ENCODE results near the gene PLOD3. TPM values are rescaled to one million over a fixed set of nuclear protein-coding genes. Genes with fewer than 3 reads are reported as not detected.

Gene PLOD3
- total and polyA plus RNA-seq, 9 of the 15 experiments (the other 6 are each of a cell fraction or from before 2014, with no cell fraction given) = 2.8 to 101 (median 30.9) TPM

- no peak for ATAC-seq
- no TSS peak for BruUV-seq (replicated peaks)
- intact Hi-C loops (cut with micrococcal nuclease) (loop anchor here (5.0 kb wide), 1 partner anchor 292 kb away; the partner anchor contains the start of gene ACHE), in situ Hi-C loops (cut with MboI) (no loop called here)
- H4K20me1 ChIP-seq (replicated peaks; ENCODE audit: control insufficient read depth, insufficient read depth, low read length) = no peaks in the 10 kb centered on the region
- H2AFZ ChIP-seq (ENCODE audit: low read depth, low read length) = no peak overlapping the region
- H3K9me1 ChIP-seq (ENCODE audit: control insufficient read depth, insufficient read depth, low read length) = no peaks in the 10 kb centered on the region
- H3K4me2 ChIP-seq (ENCODE audit: insufficient read depth, low read length) = no peak overlapping the region
- H3K9me3 ChIP-seq (replicated peaks; ENCODE audit: control insufficient read depth, insufficient read depth, low read depth, low read length) = no peaks in the 10 kb centered on the region
- ChIA-PET POLR2A (interaction anchor here (1.0 kb wide), 1 partner anchor 29 kb away, joined by 4 read pairs; no protein-coding TSS in a partner anchor), CTCF (ENCODE audit: low intra/inter-chr PET ratio) (no interaction called here)
- peaks cover 0 to 9% of the 10 kb centered on the region in 2 experiments; a peak in 2 of 5 replicates for H3K4me1 ChIP-seq (replicated peaks in 1 of 2; ENCODE audit: control insufficient read depth in 2 of 2, insufficient read depth in 2 of 2, low read length in 2 of 2)
- H3K9ac ChIP-seq (ENCODE audit: insufficient read depth in 1 of 2, low read depth in 2 of 2, low read length in 2 of 2) = no peak overlapping the region
- no peak overlapping the region for H3K4me3 ChIP-seq
- no peaks in the 10 kb centered on the region for H3K79me2 ChIP-seq (ENCODE audit: control insufficient read depth, insufficient read depth, low read length)
- no peak overlapping the region for H3K27ac ChIP-seq (ENCODE audit: extremely low read depth, low read depth, low read length)
- peaks cover 0 to 4% of the 10 kb centered on the region in 2 experiments; a peak in 2 of 5 replicates for H3K27me3 ChIP-seq (ENCODE audit: control insufficient read depth in 2 of 2, insufficient read depth in 2 of 2, low read length in 2 of 2)
- TF ChIP-seq ZNF512 (tag; IDR thresholded peaks at IDR 0.05) (peak; percentile 52), MCM3 (IDR thresholded peaks at IDR 0.05) (0 out of 2 replicates have a peak, but pooled peaks have one; percentile 61), GTF2F1 (IDR thresholded peaks at IDR 0.05; ENCODE audit: low read depth, low read length) (no peak)
- no peak for FAIRE-seq
- no peak for DNase-seq (ENCODE audit: extremely low read depth in 1 of 4, low spot score in 3 of 4)
- H3K36me3 ChIP-seq (ENCODE audit: control insufficient read depth, insufficient read depth, low read length) = no peaks in the 10 kb centered on the region
- 8% methylated on average over 8 of the region's 8 CpGs for WGBS (ENCODE audit: insufficient coverage, low coverage, missing lambda C conversion rate)
Measured at GRCh38 chr7:101189109-101189508, 28.3 kb downstream of the PLOD3 start.

DNA sequence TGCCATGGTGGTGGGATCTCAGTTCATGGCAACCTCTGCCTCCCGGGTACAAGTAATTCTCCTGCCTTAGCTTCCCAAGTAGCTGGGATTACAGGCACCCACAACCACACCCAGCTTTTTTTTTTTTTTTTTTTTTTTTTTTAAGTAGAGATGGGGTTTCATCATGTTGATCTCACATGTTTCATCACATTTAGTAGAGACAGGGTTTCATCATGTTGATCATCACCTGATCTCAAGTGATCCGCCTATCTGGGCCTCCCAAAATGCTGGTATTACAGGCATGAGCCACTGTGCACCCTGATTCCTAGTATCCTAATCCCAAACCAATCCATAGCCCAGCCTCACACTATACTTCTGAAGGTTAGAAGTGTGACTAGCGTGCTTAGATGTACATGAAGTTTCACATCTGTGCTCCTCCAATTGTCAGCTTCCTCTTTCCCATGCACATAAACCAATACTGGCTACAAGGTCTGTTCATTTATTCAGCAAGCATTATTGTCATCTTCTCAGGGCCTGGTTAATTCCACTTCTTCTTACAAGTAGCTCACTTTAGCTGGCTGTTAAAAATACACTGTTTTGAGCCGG, 30.4 kb downstream of the PLOD3 start:
- 35% methylated on average over 4 of the region's 4 CpGs for WGBS (ENCODE audit: insufficient coverage, low coverage, missing lambda C conversion rate)
- H2AFZ ChIP-seq (ENCODE audit: low read depth, low read length) = no peak overlapping the region
- H3K79me2 ChIP-seq (ENCODE audit: control insufficient read depth, insufficient read depth, low read length) = no peaks in the 10 kb centered on the region
- H3K9ac ChIP-seq (ENCODE audit: insufficient read depth in 1 of 2, low read depth in 2 of 2, low read length in 2 of 2) = no peak overlapping the region
- no peaks in the 10 kb centered on the region for H3K9me1 ChIP-seq (ENCODE audit: control insufficient read depth, insufficient read depth, low read length)
- POLR2A ChIA-PET = no interaction called here
- H3K36me3 ChIP-seq (ENCODE audit: control insufficient read depth, insufficient read depth, low read length) = no peaks in the 10 kb centered on the region
- intact Hi-C loops (cut with micrococcal nuclease) = loop anchor here (5.0 kb wide), 1 partner anchor 290 kb away; the partner anchor contains the start of gene ACHE
- DNase-seq (ENCODE audit: extremely low read depth in 1 of 4, low spot score in 3 of 4) = no peak
- peaks cover 0 to 7% of the 10 kb centered on the region in 2 experiments; a peak in 3 of 5 replicates for H3K4me1 ChIP-seq (replicated peaks in 1 of 2; ENCODE audit: control insufficient read depth in 2 of 2, insufficient read depth in 2 of 2, low read length in 2 of 2)
- CTCF ChIA-PET (ENCODE audit: low intra/inter-chr PET ratio) = no interaction called here
- peaks cover 0 to 3% of the 10 kb centered on the region in 2 experiments; a peak in 2 of 5 replicates for H3K27me3 ChIP-seq (ENCODE audit: control insufficient read depth in 2 of 2, insufficient read depth in 2 of 2, low read length in 2 of 2)
- no peaks in the 10 kb centered on the region for H4K20me1 ChIP-seq (replicated peaks; ENCODE audit: control insufficient read depth, insufficient read depth, low read length)
- H3K9me3 ChIP-seq (replicated peaks; ENCODE audit: control insufficient read depth, insufficient read depth, low read depth, low read length) = no peaks in the 10 kb centered on the region
- no peak for FAIRE-seq
- no peak for ATAC-seq
- in situ Hi-C loops (cut with MboI) = no loop called here
- H3K4me3 ChIP-seq = no peak overlapping the region
- no peak overlapping the region for H3K4me2 ChIP-seq (ENCODE audit: insufficient read depth, low read length)
- no TSS peak for BruUV-seq (replicated peaks)
- no peak overlapping the region for H3K27ac ChIP-seq (ENCODE audit: extremely low read depth, low read depth, low read length)
- TF ChIP-seq SAP30 (IDR thresholded peaks at IDR 0.05; ENCODE audit: borderline replicate concordance, insufficient read depth, low read depth, low read length, poor library complexity, severe bottlenecking) (no peak), ATF3 (IDR thresholded peaks at IDR 0.05) (peak; percentile 48; the same call in 1 of the 2 replicates), ATF3 (CRISPR knock-in tag; conservative IDR thresholded peaks at IDR 0.05) (no peak), HNRNPH1 (optimal IDR thresholded peaks at IDR 0.05; ENCODE audit: low read depth, low read length) (no peak), TAL1 (IDR thresholded peaks at IDR 0.05) (no peak), SMARCA4 (IDR thresholded peaks at IDR 0.05) (no peak), ZNF408 (CRISPR knock-in tag; IDR thresholded peaks at IDR 0.05; ENCODE audit: low read depth) (no peak), EHMT2 (IDR thresholded peaks at IDR 0.05) (no peak), BDP1 (IDR thresholded peaks at IDR 0.05; ENCODE audit: insufficient read depth, insufficient read length) (no peak), ETV5 (CRISPR knock-in tag; IDR thresholded peaks at IDR 0.05; ENCODE audit: low read depth) (no peak), ZBTB1 (CRISPR knock-in tag; IDR thresholded peaks at IDR 0.05; ENCODE audit: borderline replicate concordance, low read depth) (no peak), CEBPB (tag; IDR thresholded peaks at IDR 0.05) (0 out of 2 replicates have a peak, but pooled peaks have one; percentile 18)

Measured in K562 (cell line).